PC-3 (cell line): ENCODE results near the gene RAB1A. TPM values are rescaled to one million over a fixed set of nuclear protein-coding genes. Genes with fewer than 3 reads are reported as not detected.

Source experiments
- ATAC-seq: fragments of 200-7000 bp; cut with Tn5 transposase; 2 replicates; pipeline ENCODE4 v1.9.1; 2020; ENCODE audit warnings: mild to moderate bottlenecking, moderate library complexity
- BruUV-seq: library from RNA; stranded (reverse); fragments of 400-500 nt; replicated peaks from 2 replicates; lab custom pipeline; 2021; lab: Mats Ljungman, UMichigan
- CTCF ChIA-PET: fragments of 300-600 bp; sonication (Branson Sonifier 250); formaldehyde crosslinking; loops from one replicate; lab custom pipeline; 2022; ENCODE audit warnings: antibody characterized with exemption; lab: Charles Lee
- POLR2A ChIA-PET: fragments of 300-600 bp; sonication (Branson Sonifier 250); formaldehyde crosslinking; loops from one replicate; lab custom pipeline; 2022; ENCODE audit warnings: antibody characterized with exemption; ENCODE audit not compliant: unreplicated experiment; lab: Charles Lee
- DNase-seq: peaks from one replicate; pipeline ENCODE4 v3.0.0-alpha.2; 2015
- H2AFZ ChIP-seq: fragments of 300-600 bp; sonication (generic); 2 replicates; pipeline ENCODE4 v1.6.0; 2016; ENCODE audit warnings: antibody characterized with exemption, low read length
- H3F3A ChIP-seq: fragments of 300-600 bp; sonication (generic); one replicate; pipeline ENCODE4 v1.6.0; 2017; ENCODE audit warnings: antibody characterized with exemption, low read length, control low read depth, mild to moderate bottlenecking; ENCODE audit not compliant: unreplicated experiment
- H3K27ac ChIP-seq: fragments of 300-600 bp; sonication (generic); 2 replicates; pipeline ENCODE4 v1.5.1; 2016; ENCODE audit warnings: mild to moderate bottlenecking, low read length
- H3K27me3 ChIP-seq: fragments of 300-600 bp; sonication (generic); 2 replicates; pipeline ENCODE4 v1.6.1; 2016; ENCODE audit warnings: low read length, mixed read lengths
- H3K36me3 ChIP-seq: fragments of 300-600 bp; sonication (generic); 2 replicates; pipeline ENCODE4 v1.6.1; 2016; ENCODE audit warnings: low read depth, mixed run types, low read length, mixed read lengths
- H3K4me1 ChIP-seq: fragments of 300-600 bp; sonication (generic); 2 replicates; pipeline ENCODE4 v1.5.1; 2016; ENCODE audit warnings: low read length; ENCODE audit not compliant: insufficient read depth
- H3K4me2 ChIP-seq: fragments of 300-600 bp; sonication (generic); 2 replicates; pipeline ENCODE4 v1.6.0; 2016; ENCODE audit warnings: low read length
- H3K4me3 ChIP-seq: fragments of 300-600 bp; sonication (generic); 2 replicates; pipeline ENCODE4 v1.5.1; 2016; ENCODE audit warnings: mild to moderate bottlenecking, low read length, mixed read lengths
- H3K79me2 ChIP-seq: fragments of 300-600 bp; sonication (generic); 2 replicates; pipeline ENCODE4 v1.6.1; 2017; ENCODE audit warnings: low read length, mixed read lengths
- H3K9ac ChIP-seq: fragments of 300-600 bp; sonication (generic); 2 replicates; pipeline ENCODE4 v1.6.0; 2016; ENCODE audit warnings: mild to moderate bottlenecking, low read length
- H3K9me2 ChIP-seq: fragments of 300-600 bp; sonication (generic); replicated peaks from 2 replicates; pipeline ENCODE4 v1.6.1; 2016; ENCODE audit warnings: mixed run types, low read length, mixed read lengths
- H3K9me3 ChIP-seq: fragments of 300-600 bp; sonication (generic); 2 replicates; pipeline ENCODE4 v1.6.1; 2016; ENCODE audit warnings: low read length, mixed read lengths
- H4K20me1 ChIP-seq: fragments of 300-600 bp; sonication (generic); 2 replicates; pipeline ENCODE4 v1.6.1; 2016; ENCODE audit warnings: low read length, mixed read lengths
- CTCF ChIP-seq: fragments of 300-600 bp; sonication (generic); conservative IDR thresholded peaks from 2 replicates; pipeline ENCODE4 v1.5.1; 2017; ENCODE audit warnings: antibody characterized with exemption, low read depth, mild to moderate bottlenecking, low read length
- EZH2 ChIP-seq: fragments of 300-600 bp; sonication (generic); IDR thresholded peaks from one replicate; pipeline ENCODE4 v1.6.1; 2017; ENCODE audit warnings: antibody characterized with exemption, mild to moderate bottlenecking, low read length; ENCODE audit not compliant: unreplicated experiment
- EZH2phosphoT487 ChIP-seq: fragments of 300-600 bp; sonication (generic); IDR thresholded peaks from 2 replicates; pipeline ENCODE4 v1.6.1; 2018; ENCODE audit warnings: mild to moderate bottlenecking, antibody characterized with exemption, low read length, borderline replicate concordance
- intact Hi-C: fragments of 100-400 bp; cut with micrococcal nuclease; formaldehyde crosslinking; loops from 2 replicates; pipeline ENCODE4 v1.9.0; 2023
- total RNA-seq: library from RNA; depleted of rRNA; stranded (reverse); fragments of >200 nt; gene quantifications from 2 replicates; pipeline ENCODE4 v1.2.3, GENCODE V29; 2014

The RAB1A gene
- total RNA-seq, 1 experiment from 2014 or later = 96.9 TPM

GRCh38 chr2:65070172-65070830 lies 59.6 kb downstream of the RAB1A start:
- ChIA-PET POLR2A (interaction anchor here (0.5 to 0.6 kb wide), 3 partner anchors 14 to 160 kb away, joined by 4 to 11 read pairs (median 5); no protein-coding TSS in a partner anchor), CTCF (interaction anchor here (0.5 to 1.0 kb wide), 2 partner anchors 56 to 122 kb away, joined by 3 read pairs; no protein-coding TSS in a partner anchor)
- no TSS peak for BruUV-seq
- DNase-seq = peak; percentile 62
- H4K20me1 ChIP-seq = no peaks in the 10 kb centered on the region
- intact Hi-C loops = no loop called here
- peaks cover 12% of the 10 kb centered on the region; the same call in 1 of the 2 replicates for H3K36me3 ChIP-seq
- no peaks in the 10 kb centered on the region for H3K27me3 ChIP-seq
- no peaks in the 10 kb centered on the region; the same call in 1 of the 2 replicates for H3K79me2 ChIP-seq
- H3F3A ChIP-seq = peaks cover 1% of the 10 kb centered on the region
- peaks cover 33% of the 10 kb centered on the region for H3K4me1 ChIP-seq
- H3K9me2 ChIP-seq = no peaks in the 10 kb centered on the region
- peak overlapping the region; percentile 37 for H3K9ac ChIP-seq
- peak overlapping the region; percentile 45 for H2AFZ ChIP-seq
- no peak for TF ChIP-seq EZH2phosphoT487
- TF ChIP-seq CTCF = peak; percentile 33; the same call in 1 of the 2 replicates
- H3K4me3 ChIP-seq = no peak overlapping the region
- no peaks in the 10 kb centered on the region for H3K9me3 ChIP-seq
- H3K4me2 ChIP-seq = peak overlapping the region; percentile 52
- peak; percentile 60 for ATAC-seq
- peak overlapping the region; percentile 77 for H3K27ac ChIP-seq

GRCh38 chr2:65069439-65069824 lies 60.5 kb downstream of the RAB1A start:
- Histone ChIP-seq H3K4me1 (peaks cover 42% of the 10 kb centered on the region), H3K9ac (no peak overlapping the region), H3K9me3 (no peaks in the 10 kb centered on the region), H3K36me3 (peaks cover 8% of the 10 kb centered on the region; the same call in 1 of the 2 replicates), H3K4me2 (no peak overlapping the region), H3K27me3 (no peaks in the 10 kb centered on the region), H3K79me2 (no peaks in the 10 kb centered on the region; the same call in 1 of the 2 replicates), H3K4me3 (no peak overlapping the region), H4K20me1 (no peaks in the 10 kb centered on the region), H2AFZ (no peak overlapping the region), H3F3A (peaks cover 3% of the 10 kb centered on the region), H3K9me2 (no peaks in the 10 kb centered on the region), H3K27ac (no peak overlapping the region)
- no peak for ATAC-seq
- no peak for TF ChIP-seq EZH2phosphoT487
- no peak for TF ChIP-seq CTCF
- TF ChIP-seq EZH2 = no peak
- ChIA-PET CTCF (no interaction called here), POLR2A (no interaction called here)
- no TSS peak for BruUV-seq
- no peak for DNase-seq
- intact Hi-C loops = loop anchor here (10.0 kb wide), 1 partner anchor 195 kb away; no protein-coding TSS in a partner anchor
